ENCODE measurements around the gene CDC34.

Gene CDC34

GRCh38 chr19:496986-497385 is 34.6 kb upstream of the CDC34 start:
- DNase-seq = no peak
- no peaks in the 10 kb centered on the region for H3K36me3 ChIP-seq
- no peak for TF ChIP-seq CTCF (IDR thresholded peaks at IDR 0.05)

GRCh38 chr19:497491-497868 is 34.1 kb upstream of the CDC34 start:
- DNase-seq = no peak
- Histone ChIP-seq H3K4me1 (peaks cover 0 to 20% (median 15%) of the 10 kb centered on the region in 4 donors), H3K27ac (no peak overlapping the region), H3K27me3 (peaks cover 13 to 52% of the 10 kb centered on the region in 2 donors), H3K4me3 (no peak overlapping the region), H3K36me3 (no peaks in the 10 kb centered on the region), H3K9me3 (no peaks in the 10 kb centered on the region)
- no peak for TF ChIP-seq CTCF (IDR thresholded peaks at IDR 0.05)
- intact Hi-C loops (cut with DNase I; ENCODE audit: low total_unique reads) = no loop called here

More at GRCh38 chr19:496986-497385, 34.6 kb upstream of the CDC34 start:
- Histone ChIP-seq H3K27me3 (peaks cover 13 to 52% of the 10 kb centered on the region in 2 donors), H3K9me3 (no peaks in the 10 kb centered on the region), H3K4me1 (peaks cover 0 to 20% (median 15%) of the 10 kb centered on the region in 4 donors), H3K27ac (no peak overlapping the region), H3K4me3 (no peak overlapping the region)
- intact Hi-C loops (cut with DNase I; ENCODE audit: low total_unique reads) = no loop called here

GRCh38 chr19:497869-498510 is 33.6 kb upstream of the CDC34 start:
- no peak for DNase-seq
- intact Hi-C loops (cut with DNase I; ENCODE audit: low total_unique reads) = no loop called here
- H3K4me3 ChIP-seq = no peak overlapping the region
- no peak for TF ChIP-seq CTCF (IDR thresholded peaks at IDR 0.05)
- H3K4me1 ChIP-seq = peaks cover 0 to 20% (median 15%) of the 10 kb centered on the region in 4 donors
- H3K36me3 ChIP-seq = no peaks in the 10 kb centered on the region
- no peak overlapping the region for H3K27ac ChIP-seq
- H3K9me3 ChIP-seq = no peaks in the 10 kb centered on the region
- peaks cover 13 to 52% of the 10 kb centered on the region in 2 donors for H3K27me3 ChIP-seq

GRCh38 chr19:498511-498891 is 33.1 kb upstream of the CDC34 start:
- no peak for TF ChIP-seq CTCF (IDR thresholded peaks at IDR 0.05)
- intact Hi-C loops (cut with DNase I; ENCODE audit: low total_unique reads) = no loop called here
- no peak for DNase-seq

GRCh38 chr19:498977-499623 is 32.5 kb upstream of the CDC34 start:
- Histone ChIP-seq H3K27ac (no peak overlapping the region), H3K27me3 (peaks cover 13 to 51% of the 10 kb centered on the region in 2 donors), H3K9me3 (no peaks in the 10 kb centered on the region), H3K4me3 (no peak overlapping the region), H3K4me1 (peaks cover 0 to 20% (median 15%) of the 10 kb centered on the region in 4 donors), H3K36me3 (no peaks in the 10 kb centered on the region)
- intact Hi-C loops (cut with DNase I; ENCODE audit: low total_unique reads) = no loop called here
- no peak for DNase-seq
- TF ChIP-seq CTCF (IDR thresholded peaks at IDR 0.05) = no peak

More at GRCh38 chr19:498511-498891, 33.1 kb upstream of the CDC34 start:
- H3K4me3 ChIP-seq = no peak overlapping the region
- H3K36me3 ChIP-seq = no peaks in the 10 kb centered on the region
- H3K4me1 ChIP-seq = peaks cover 0 to 20% (median 15%) of the 10 kb centered on the region in 4 donors
- H3K9me3 ChIP-seq = no peaks in the 10 kb centered on the region
- no peak overlapping the region for H3K27ac ChIP-seq
- H3K27me3 ChIP-seq = peaks cover 13 to 52% of the 10 kb centered on the region in 2 donors

Measured in tibial artery (tissue), 4 donors.